ENCODE results near the gene OR7G2. TPM values are rescaled to one million over a fixed set of nuclear protein-coding genes. Genes with fewer than 3 reads are reported as not detected.

Gene OR7G2
- not detected for total RNA-seq

GRCh38 chr19:9107375-9107774, at the start of gene OR7G2:
OR7G2 (minus strand) TSS chr19:9107475; CDS start chr19:9103243, 4,232 bp downstream.

GRCh38 chr19:9140159-9140874, 33.0 kb upstream of the OR7G2 start, which contains the start of gene ZNF317:
ZNF317 (plus strand) TSS chr19:9140397; CDS start chr19:9156017, 15,620 bp downstream.

GRCh38 chr19:9126900-9127405, 19.7 kb upstream of the OR7G2 start, which contains the start of gene OR7G3:
OR7G3 (minus strand) TSS chr19:9126950; CDS start chr19:9126950, 0 bp downstream.

GRCh38 chr19:9115307-9115813, 8.1 kb upstream of the OR7G2 start, which contains the start of gene OR7G1:
OR7G1 (minus strand) TSS chr19:9115763; CDS start chr19:9115763, 0 bp downstream.

GRCh38 chr19:9086761-9087160, 20.5 kb downstream of the OR7G2 start, which contains the start of gene OR1M1:
OR1M1 (plus strand) TSS chr19:9087061; CDS start chr19:9093245, 6,184 bp downstream.

Small RNAs within 50 kb of the gene (small RNA-seq; reads per million reads assigned to genes)
- not detected for gene OR1M4P (ENCODE audit: low replicate concordance)

Other genes starting within 250 kb of the OR7G2 start
- gene MUC16, start 97.1 kb downstream of the OR7G2 start, total RNA-seq = not detected
- gene OR1M1, start 20.4 kb downstream of the OR7G2 start, total RNA-seq = not detected
- not detected for gene OR7G1, start 8.3 kb upstream of the OR7G2 start, total RNA-seq
- gene OR7G3, start 19.5 kb upstream of the OR7G2 start, total RNA-seq = not detected
- 31.0 TPM for gene ZNF317, start 32.9 kb upstream of the OR7G2 start, total RNA-seq
- not detected for gene OR7D2, start 71.5 kb upstream of the OR7G2 start, total RNA-seq
- not detected for gene OR7D4, start 112.1 kb upstream of the OR7G2 start, total RNA-seq
- not detected for gene OR7E24, start 143.5 kb upstream of the OR7G2 start, total RNA-seq
- gene ZNF699, start 202.4 kb upstream of the OR7G2 start, total RNA-seq = 26.3 TPM
- 48.8 TPM for gene ZNF559, start 216.7 kb upstream of the OR7G2 start, total RNA-seq